GM18517 (cell line): Measurements from ENCODE around the gene TUNAR.
"Not testable (repeated sequence)": the region's sequence is repeated elsewhere in the genome, so short reads cannot be mapped to it uniquely, and the experiment has no call there.

Experiments used
- ATAC-seq: cut with Tn5 transposase; IDR thresholded peaks from one replicate; pipeline ENCODE4 v1.9.1; 2021; ENCODE audit warnings: mild to moderate bottlenecking, moderate library complexity; ENCODE audit not compliant: unreplicated experiment

TUNAR gene

GRCh38 chr14:95964901-95965300 lies 88.3 kb downstream of the TUNAR start:
- ATAC-seq = no peak

GRCh38 chr14:95968048-95968447 lies 91.4 kb downstream of the TUNAR start:
- ATAC-seq = not testable (repeated sequence)
